OCI-LY7 (cell line): ENCODE data around the gene IL17RA. TPM values are rescaled to one million over a fixed set of nuclear protein-coding genes. Genes with fewer than 3 reads are reported as not detected.

Experiments
- BruUV-seq: library from RNA; stranded (reverse); fragments of 400-500 nt; replicated peaks from 2 replicates; lab custom pipeline; 2021; lab: Mats Ljungman, UMichigan
- CTCF ChIA-PET: fragments of 300-600 bp; sonication (Branson Sonifier 250); formaldehyde crosslinking; loops from one replicate; lab custom pipeline; 2022; ENCODE audit warnings: antibody characterized with exemption; ENCODE audit not compliant: unreplicated experiment; lab: Charles Lee
- POLR2A ChIA-PET: fragments of 300-600 bp; sonication (Branson Sonifier 250); formaldehyde crosslinking; loops from one replicate; lab custom pipeline; 2022; ENCODE audit warnings: antibody characterized with exemption; lab: Charles Lee
- DNase-seq: peaks from one replicate; pipeline ENCODE4 v3.0.0-alpha.2; 2015; ENCODE audit warnings: low spot score
- H2AFZ ChIP-seq: fragments of 200-600 bp; sonication (generic), shearing (Covaris generic); 2 replicates; pipeline ENCODE4 v1.6.1; 2014; ENCODE audit warnings: mild to moderate bottlenecking, antibody characterized with exemption, low read length, moderate library complexity
- H3K27ac ChIP-seq: fragments of 200-600 bp; sonication (generic); 2 replicates; pipeline ENCODE4 v1.5.1; 2014; ENCODE audit warnings: mixed run types, low read depth, mild to moderate bottlenecking, moderate library complexity, low read length, inconsistent platforms; ENCODE audit not compliant: poor library complexity, severe bottlenecking
- H3K36me3 ChIP-seq: fragments of 200-600 bp; sonication (generic); 2 replicates; pipeline ENCODE4 v1.6.1; 2014; ENCODE audit warnings: mild to moderate bottlenecking, antibody characterized with exemption, low read length, moderate library complexity, mixed read lengths; ENCODE audit not compliant: insufficient read depth
- H3K4me1 ChIP-seq: fragments of 200-600 bp; sonication (generic); 2 replicates; pipeline ENCODE4 v1.5.1; 2014; ENCODE audit warnings: mild to moderate bottlenecking, low read length; ENCODE audit not compliant: insufficient read depth, poor library complexity, severe bottlenecking
- H3K4me2 ChIP-seq: fragments of 200-600 bp; sonication (generic); 2 replicates; pipeline ENCODE4 v1.6.1; 2014; ENCODE audit warnings: mild to moderate bottlenecking, low read length
- H3K4me3 ChIP-seq: fragments of 200-600 bp; sonication (generic); 2 replicates; pipeline ENCODE4 v1.5.1; 2014; ENCODE audit warnings: mild to moderate bottlenecking, low read depth, low read length; ENCODE audit not compliant: poor library complexity, severe bottlenecking
- H3K79me2 ChIP-seq: fragments of 200-600 bp; sonication (generic); 2 replicates; pipeline ENCODE4 v1.6.1; 2016; ENCODE audit warnings: low read depth, mild to moderate bottlenecking, low read length, moderate library complexity, mixed read lengths; ENCODE audit not compliant: insufficient read depth
- H3K9me2 ChIP-seq: fragments of 200-600 bp; sonication (generic); 2 replicates; pipeline ENCODE4 v1.6.1; 2016; ENCODE audit warnings: mild to moderate bottlenecking, low read length, mixed read lengths; ENCODE audit not compliant: insufficient read depth
- H3K9me3 ChIP-seq: fragments of 200-600 bp; sonication (generic); 2 replicates; pipeline ENCODE4 v1.6.1; 2014; ENCODE audit warnings: mild to moderate bottlenecking, mixed run types, low read length, mixed read lengths
- H4K20me1 ChIP-seq: fragments of 200-600 bp; sonication (generic); 2 replicates; pipeline ENCODE4 v1.6.1; 2014; ENCODE audit warnings: mild to moderate bottlenecking, antibody characterized with exemption, low read length, moderate library complexity, mixed read lengths; ENCODE audit not compliant: insufficient read depth
- CTCF ChIP-seq: fragments of 200-600 bp; sonication (generic); conservative IDR thresholded peaks from 2 replicates; pipeline ENCODE4 v1.5.1; 2014; ENCODE audit warnings: mild to moderate bottlenecking, antibody characterized with exemption, low read length, moderate library complexity, mixed read lengths
- EZH2phosphoT487 ChIP-seq: fragments of 200-600 bp; sonication (generic); IDR thresholded peaks from 2 replicates; pipeline ENCODE4 v1.6.1; 2018; ENCODE audit warnings: low read depth, borderline replicate concordance, mild to moderate bottlenecking, mixed run types, antibody characterized with exemption, low read length, moderate library complexity, mixed read lengths
- intact Hi-C: fragments of 100-400 bp; cut with micrococcal nuclease; formaldehyde crosslinking; loops from one replicate; pipeline ENCODE4 v1.10.0; 2022; ENCODE audit not compliant: unreplicated experiment
- total RNA-seq, 2 experiments: library from RNA; depleted of rRNA in 1 of 2; stranded (reverse); fragments of >200 nt in 1 of 2; shearing (Covaris generic) in 1 of 2; gene quantifications; 2 replicates each; pipeline ENCODE4 v1.2.3, GENCODE V29; 2014 to 2022

The IL17RA gene
- total RNA-seq, 2 experiments from 2014 or later = 7.8 to 10.9 TPM

GRCh38 chr22:17072877-17073276 is 11.9 kb upstream of the IL17RA start:
- H4K20me1 ChIP-seq = no peaks in the 10 kb centered on the region
- TF ChIP-seq CTCF (no peak), EZH2phosphoT487 (no peak)
- H3K36me3 ChIP-seq = no peaks in the 10 kb centered on the region
- H3K27ac ChIP-seq = no peak overlapping the region
- no peaks in the 10 kb centered on the region for H3K79me2 ChIP-seq
- H3K9me3 ChIP-seq = no peaks in the 10 kb centered on the region
- no peak for DNase-seq
- no peak overlapping the region for H3K4me2 ChIP-seq
- intact Hi-C loops = loop anchor here (10.0 kb wide), 1 partner anchor 132 kb away; no protein-coding TSS in a partner anchor
- H3K4me3 ChIP-seq = no peak overlapping the region
- ChIA-PET CTCF (no interaction called here), POLR2A (no interaction called here)
- H3K4me1 ChIP-seq = no peaks in the 10 kb centered on the region
- BruUV-seq = no TSS peak
- no peaks in the 10 kb centered on the region for H3K9me2 ChIP-seq
- no peak overlapping the region for H2AFZ ChIP-seq

GRCh38 chr22:17074648-17075002 is 10.2 kb upstream of the IL17RA start:
- Histone ChIP-seq H3K79me2 (no peaks in the 10 kb centered on the region), H4K20me1 (no peaks in the 10 kb centered on the region), H2AFZ (no peak overlapping the region), H3K9me2 (no peaks in the 10 kb centered on the region), H3K4me3 (no peak overlapping the region), H3K36me3 (no peaks in the 10 kb centered on the region), H3K4me2 (no peak overlapping the region), H3K27ac (no peak overlapping the region), H3K4me1 (no peaks in the 10 kb centered on the region), H3K9me3 (no peaks in the 10 kb centered on the region)
- no peak for DNase-seq
- BruUV-seq = no TSS peak
- CTCF ChIA-PET = no interaction called here
- POLR2A ChIA-PET = interaction anchor here (0.6 to 1.0 kb wide), 4 partner anchors 91 to 427 kb away, joined by 3 to 6 read pairs (median 3); no protein-coding TSS in a partner anchor
- intact Hi-C loops = loop anchor here (1.0 to 10.0 kb wide), 3 partner anchors 97 to 427 kb away; no protein-coding TSS in a partner anchor
- TF ChIP-seq EZH2phosphoT487 (no peak), CTCF (no peak)

GRCh38 chr22:17077255-17077654 is 7.5 kb upstream of the IL17RA start:
- H3K36me3 ChIP-seq = no peaks in the 10 kb centered on the region
- H3K9me2 ChIP-seq = no peaks in the 10 kb centered on the region
- no peak overlapping the region for H3K4me2 ChIP-seq
- no peak overlapping the region for H3K4me3 ChIP-seq
- no peaks in the 10 kb centered on the region for H3K79me2 ChIP-seq
- TF ChIP-seq EZH2phosphoT487 = no peak
- TF ChIP-seq CTCF = no peak
- H2AFZ ChIP-seq = no peak overlapping the region
- no peaks in the 10 kb centered on the region for H4K20me1 ChIP-seq
- no peaks in the 10 kb centered on the region for H3K4me1 ChIP-seq
- H3K27ac ChIP-seq = no peak overlapping the region
- BruUV-seq = no TSS peak
- no peaks in the 10 kb centered on the region for H3K9me3 ChIP-seq
- no peak for DNase-seq
- intact Hi-C loops = loop anchor here (10.0 kb wide), 1 partner anchor 128 kb away; no protein-coding TSS in a partner anchor
- ChIA-PET POLR2A (interaction anchor here (0.6 to 1.4 kb wide), 2 partner anchors 80 to 412 kb away, joined by 3 read pairs; no protein-coding TSS in a partner anchor), CTCF (no interaction called here)
